GM12874 (cell line): ENCODE data around the gene POLD4.

ENCODE experiments used
- CTCF ChIP-seq: IDR thresholded peaks from 2 replicates; pipeline ENCODE4 v1.5.1; 2011; ENCODE audit warnings: low read depth, mild to moderate bottlenecking, control low read depth, low read length, moderate library complexity; ENCODE audit not compliant: insufficient read depth

The POLD4 gene

GRCh38 chr11:67365736-67366444, 12.5 kb upstream of the POLD4 start:
- no peak for TF ChIP-seq CTCF

- no peak for TF ChIP-seq CTCF
These were observed 11.7 kb upstream of the POLD4 start for GRCh38 chr11:67364783-67365722.

GRCh38 chr11:67364169-67364568, 10.8 kb upstream of the POLD4 start:
- no peak for TF ChIP-seq CTCF

- no peak for TF ChIP-seq CTCF
These were observed 4.7 kb upstream of the POLD4 start for GRCh38 chr11:67357831-67358670.

- TF ChIP-seq CTCF, result peak; percentile 91
These were observed 3.7 kb upstream of the POLD4 start for GRCh38 chr11:67356864-67357561.

GRCh38 chr11:67356387-67356863, 3.1 kb upstream of the POLD4 start:
- TF ChIP-seq CTCF, result no peak
